GM21381 (cell line): Measurements from ENCODE around the gene GPR162.
"Not testable (repeated sequence)": the region's sequence is repeated elsewhere in the genome, so short reads cannot be mapped to it uniquely, and the experiment has no call there.

Experiments used
- ATAC-seq: cut with Tn5 transposase; IDR thresholded peaks from one replicate; pipeline ENCODE4 v1.9.1; 2021; ENCODE audit warnings: mild to moderate bottlenecking, moderate library complexity; ENCODE audit not compliant: unreplicated experiment

Gene GPR162

GRCh38 chr12:6872073-6873048 is 50.7 kb downstream of the GPR162 start:
- no peak for ATAC-seq

GRCh38 chr12:6873094-6874014 is 51.7 kb downstream of the GPR162 start, which contains the start of gene SPSB2:
TSS of gene SPSB2 (minus strand) at chr12:6873303. CDS start at chr12:6872901, 402 bp downstream.
- ATAC-seq, result peak; percentile 75

GRCh38 chr12:6874015-6874368 is 52.4 kb downstream of the GPR162 start:
- not testable (repeated sequence) for ATAC-seq
